Measurements from ENCODE around the gene FGFBP2.
"Not testable (repeated sequence)": the region's sequence is repeated elsewhere in the genome, so short reads cannot be mapped to it uniquely, and the experiment has no call there.

FGFBP2 gene

GRCh38 chr4:15926486-15926885 is 36.5 kb downstream of the FGFBP2 start:
- no peak for DNase-seq

- DNase-seq, result no peak
Measured at GRCh38 chr4:15925830-15926229, 37.1 kb downstream of the FGFBP2 start.

GRCh38 chr4:15921592-15921932 is 41.4 kb downstream of the FGFBP2 start:
- no peak for DNase-seq

- DNase-seq, result no peak
Measured at GRCh38 chr4:15920723-15921591, 42.0 kb downstream of the FGFBP2 start.

GRCh38 chr4:15918484-15919129 is 44.4 kb downstream of the FGFBP2 start:
- no peak for DNase-seq

GRCh38 chr4:15917297-15917696 is 45.7 kb downstream of the FGFBP2 start:
- DNase-seq, result no peak

- not testable (repeated sequence) for DNase-seq
Measured at GRCh38 chr4:15916358-15916757, 46.6 kb downstream of the FGFBP2 start.

DNA sequence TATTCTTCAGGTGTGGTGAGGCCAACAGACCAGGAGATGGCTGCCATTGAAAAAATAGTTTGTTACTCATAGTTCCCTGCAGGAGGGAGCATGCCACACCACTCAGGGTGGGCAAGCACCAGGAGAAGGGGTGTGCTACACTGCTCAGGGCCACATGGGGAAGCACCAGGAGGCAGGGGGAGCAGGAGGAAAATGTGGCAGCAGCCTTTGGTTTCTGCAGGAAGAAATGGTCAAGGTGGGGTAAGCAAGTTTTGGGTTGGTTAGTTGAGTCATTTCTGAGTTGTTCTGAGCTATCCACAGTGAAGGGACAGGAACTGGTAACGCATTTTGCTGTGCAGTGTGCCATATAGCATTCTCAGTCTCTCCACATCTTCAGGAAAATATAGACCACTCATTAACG is 48.2 kb downstream of the FGFBP2 start:
- DNase-seq, result no peak

- DNase-seq, result no peak
Measured at GRCh38 chr4:15914291-15914690, 48.7 kb downstream of the FGFBP2 start.

DNA sequence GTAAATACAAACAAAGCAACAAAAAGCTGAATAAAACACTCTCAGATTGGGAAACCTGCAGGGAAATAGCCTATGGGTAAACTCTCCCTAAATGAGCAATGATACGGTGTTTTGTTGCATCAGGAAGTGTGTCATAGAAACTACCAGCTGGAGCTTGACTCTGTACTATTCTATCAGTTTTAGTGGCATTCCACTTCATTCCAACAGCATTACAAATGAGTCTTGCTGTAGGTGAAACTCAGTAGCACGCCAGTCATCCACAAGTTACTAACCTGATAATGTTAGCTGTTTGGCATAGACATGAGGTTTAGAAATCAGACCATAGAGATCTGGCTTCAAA is 49.4 kb downstream of the FGFBP2 start:
- no peak for DNase-seq

DNA sequence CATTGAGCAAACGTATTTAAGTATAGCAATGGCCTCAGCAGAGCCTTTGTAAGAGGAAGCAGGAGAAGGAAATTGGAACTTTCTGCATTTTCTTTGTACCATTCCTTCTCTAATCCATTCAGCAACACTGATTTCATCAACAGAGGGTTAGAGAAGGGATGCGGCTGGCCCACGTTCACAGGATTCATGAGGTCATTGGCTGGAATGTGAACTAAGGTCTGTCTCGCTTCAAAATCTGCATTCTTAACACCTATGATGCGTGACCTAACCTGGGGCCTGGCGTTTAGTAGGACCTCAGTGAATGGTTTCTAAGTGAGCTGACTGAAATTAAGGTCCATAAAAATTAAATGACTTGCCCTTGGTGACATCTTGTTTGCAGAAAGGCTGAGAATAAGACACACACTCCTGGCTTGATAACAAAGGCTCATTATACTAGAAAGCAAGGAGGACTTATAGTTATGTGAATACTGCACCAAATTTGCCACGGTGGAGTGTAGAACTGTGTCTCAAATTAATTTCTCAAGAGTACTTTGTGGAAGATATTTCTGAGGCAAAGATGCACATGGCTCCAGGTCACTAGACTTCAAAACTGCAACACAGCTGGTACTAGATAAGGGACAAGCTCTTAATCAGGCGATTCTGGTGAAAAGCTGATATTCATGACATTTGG is 49.9 kb downstream of the FGFBP2 start:
- DNase-seq, result no peak

- no peak for DNase-seq
Measured at GRCh38 chr4:15912236-15912635, 50.7 kb downstream of the FGFBP2 start.
